ENCODE measurements around the gene SDR39U1.

The SDR39U1 gene

GRCh38 chr14:24431569-24432258 lies 10.9 kb downstream of the SDR39U1 start:
- peak overlapping the region; percentile 91 for H3K27ac ChIP-seq
- peaks cover 24% of the 10 kb centered on the region for H3K36me3 ChIP-seq

GRCh38 chr14:24430682-24431568 lies 11.7 kb downstream of the SDR39U1 start:
- H3K27me3 ChIP-seq (ENCODE audit: insufficient read depth, low read depth, severe bottlenecking): no peaks in the 10 kb centered on the region
- TF ChIP-seq CTCF (IDR thresholded peaks at IDR 0.05; ENCODE audit: low read depth, low read length): no peak
- no peaks in the 10 kb centered on the region for H3K9me3 ChIP-seq (ENCODE audit: severe bottlenecking)
- peaks cover 17% of the 10 kb centered on the region for H3K36me3 ChIP-seq
- peak overlapping the region; percentile 91 for H3K27ac ChIP-seq
- peak overlapping the region; percentile 56 for H3K4me3 ChIP-seq (ENCODE audit: low read depth, low read length)
- no peak for DNase-seq

More at GRCh38 chr14:24431569-24432258, 10.9 kb downstream of the SDR39U1 start:
- Histone ChIP-seq H3K4me3 (ENCODE audit: low read depth, low read length) (no peak overlapping the region), H3K9me3 (ENCODE audit: severe bottlenecking) (no peaks in the 10 kb centered on the region), H3K27me3 (ENCODE audit: insufficient read depth, low read depth, severe bottlenecking) (no peaks in the 10 kb centered on the region)
- peak; percentile 95 for TF ChIP-seq CTCF (IDR thresholded peaks at IDR 0.05; ENCODE audit: low read depth, low read length)
- peak; percentile 95 for DNase-seq

GRCh38 chr14:24430143-24430681 lies 12.4 kb downstream of the SDR39U1 start:
- Histone ChIP-seq H3K27me3 (ENCODE audit: insufficient read depth, low read depth, severe bottlenecking) (no peaks in the 10 kb centered on the region), H3K27ac (peak overlapping the region; percentile 91), H3K36me3 (peaks cover 17% of the 10 kb centered on the region), H3K4me3 (ENCODE audit: low read depth, low read length) (peak overlapping the region; percentile 56), H3K9me3 (ENCODE audit: severe bottlenecking) (no peaks in the 10 kb centered on the region)
- DNase-seq: peak; percentile 88
- TF ChIP-seq CTCF (IDR thresholded peaks at IDR 0.05; ENCODE audit: low read depth, low read length): no peak

GRCh38 chr14:24429395-24430142 lies 13.0 kb downstream of the SDR39U1 start, which contains the start of the genes CBLN3 and KHNYN:
Gene CBLN3, minus strand, starts transcription at chr14:24429668. Its CDS starts 614 bp downstream, at chr14:24429054.
Gene KHNYN, plus strand, starts transcription at chr14:24429954. Its CDS starts 777 bp downstream, at chr14:24430731.
- TF ChIP-seq CTCF (IDR thresholded peaks at IDR 0.05; ENCODE audit: low read depth, low read length): no peak
- Histone ChIP-seq H3K27me3 (ENCODE audit: insufficient read depth, low read depth, severe bottlenecking) (no peaks in the 10 kb centered on the region), H3K4me3 (ENCODE audit: low read depth, low read length) (peak within 1 kb of the TSS; percentile 56), H3K36me3 (peaks cover 17% of the 10 kb centered on the region), H3K27ac (peak within 1 kb of the TSS; percentile 91), H3K9me3 (ENCODE audit: severe bottlenecking) (no peaks in the 10 kb centered on the region)
- DNase-seq: peak; percentile 91

- peak overlapping the region; percentile 56 for H3K4me3 ChIP-seq (ENCODE audit: low read depth, low read length)
- DNase-seq: no peak
- no peaks in the 10 kb centered on the region for H3K27me3 ChIP-seq (ENCODE audit: insufficient read depth, low read depth, severe bottlenecking)
- TF ChIP-seq CTCF (IDR thresholded peaks at IDR 0.05; ENCODE audit: low read depth, low read length): no peak
- H3K9me3 ChIP-seq (ENCODE audit: severe bottlenecking): no peaks in the 10 kb centered on the region
- H3K36me3 ChIP-seq: peaks cover 17% of the 10 kb centered on the region
- H3K27ac ChIP-seq: peak overlapping the region; percentile 91
These were observed 13.8 kb downstream of the SDR39U1 start for GRCh38 chr14:24428628-24429394.
